GM23338 (cell line): ENCODE measurements around the gene PLEKHG5. TPM values are rescaled to one million over a fixed set of nuclear protein-coding genes. Genes with fewer than 3 reads are reported as not detected.

Experiments used
- ATAC-seq: fragments of 200-7000 bp; cut with Tn5 transposase; 3 replicates; pipeline ENCODE4 v1.9.1; 2020
- DNase-seq: peaks from one replicate; pipeline ENCODE4 v3.0.0-alpha.2; 2015; ENCODE audit warnings: low spot score
- H2AFZ ChIP-seq: fragments of 200-600 bp; sonication (generic); 2 replicates; pipeline ENCODE4 v1.8.0; 2016; ENCODE audit warnings: antibody characterized with exemption, mild to moderate bottlenecking, moderate library complexity
- H3F3A ChIP-seq: fragments of 200-600 bp; sonication (generic); replicated peaks from 2 replicates; pipeline ENCODE4 v1.8.0; 2017; ENCODE audit warnings: antibody characterized with exemption, mixed run types, low read depth
- H3K27ac ChIP-seq: fragments of 200-600 bp; sonication (generic); 2 replicates; pipeline ENCODE4 v1.6.1; 2016; ENCODE audit warnings: low read depth
- H3K27me3 ChIP-seq: fragments of 200-600 bp; sonication (generic); 2 replicates; pipeline ENCODE4 v1.8.0; 2016; ENCODE audit warnings: mild to moderate bottlenecking, mixed run types, moderate library complexity; ENCODE audit not compliant: insufficient read depth
- H3K36me3 ChIP-seq: fragments of 200-600 bp; sonication (generic); 2 replicates; pipeline ENCODE4 v1.8.0; 2016; ENCODE audit warnings: mild to moderate bottlenecking; ENCODE audit not compliant: insufficient read depth
- H3K4me1 ChIP-seq: fragments of 200-600 bp; sonication (generic); 2 replicates; pipeline ENCODE4 v1.8.0; 2016; ENCODE audit warnings: mild to moderate bottlenecking, moderate library complexity; ENCODE audit not compliant: insufficient read depth
- H3K4me2 ChIP-seq: fragments of 200-600 bp; sonication (generic); 2 replicates; pipeline ENCODE4 v1.7.1; 2017; ENCODE audit warnings: mixed run types
- H3K4me3 ChIP-seq: fragments of 200-600 bp; sonication (generic); 2 replicates; pipeline ENCODE4 v1.6.1; 2016; ENCODE audit warnings: mixed run types
- H3K79me2 ChIP-seq: fragments of 200-600 bp; sonication (generic); replicated peaks from 2 replicates; pipeline ENCODE4 v1.8.0; 2017; ENCODE audit warnings: mild to moderate bottlenecking; ENCODE audit not compliant: insufficient read depth
- H3K9me2 ChIP-seq: fragments of 200-600 bp; sonication (generic); 2 replicates; pipeline ENCODE4 v1.8.0; 2017; ENCODE audit not compliant: insufficient read depth
- H4K20me1 ChIP-seq: fragments of 200-600 bp; sonication (generic); replicated peaks from 2 replicates; pipeline ENCODE4 v1.8.0; 2017; ENCODE audit warnings: mild to moderate bottlenecking; ENCODE audit not compliant: insufficient read depth
- H3K27ac Mint-ChIP-seq: 2 replicates; pipeline ENCODE4 v1.8.0; 2020; ENCODE audit warnings: inconsistent platforms, mild to moderate bottlenecking, moderate library complexity, mixed read lengths
- H3K27me3 Mint-ChIP-seq: 3 replicates; pipeline ENCODE4 v1.8.0; 2022; ENCODE audit warnings: low read depth, mild to moderate bottlenecking, moderate library complexity, mixed read lengths, inconsistent platforms; ENCODE audit not compliant: insufficient read depth, poor library complexity
- H3K36me3 Mint-ChIP-seq: 3 replicates; pipeline ENCODE4 v1.8.0; 2021; ENCODE audit warnings: low read depth, mild to moderate bottlenecking, inconsistent platforms, moderate library complexity, mixed read lengths
- H3K4me1 Mint-ChIP-seq: 3 replicates; pipeline ENCODE4 v1.8.0; 2020; ENCODE audit warnings: mild to moderate bottlenecking, inconsistent platforms, mixed read lengths
- H3K4me3 Mint-ChIP-seq: 3 replicates; pipeline ENCODE4 v1.8.0; 2021; ENCODE audit warnings: moderate library complexity, mild to moderate bottlenecking, inconsistent platforms, mixed read lengths
- H3K9me3 Mint-ChIP-seq: 3 replicates; pipeline ENCODE4 v1.8.0; 2020; ENCODE audit warnings: moderate library complexity, mild to moderate bottlenecking, inconsistent platforms, mixed read lengths
- CREB1 ChIP-seq: fragments of 250-450 bp; sonication (Bioruptor Pico); IDR thresholded peaks from 2 replicates; pipeline ENCODE4 v1.5.0; 2020; ENCODE audit warnings: low read depth, mild to moderate bottlenecking, moderate library complexity
- EZH2 ChIP-seq: fragments of 200-600 bp; sonication (generic); IDR thresholded peaks from one replicate; pipeline ENCODE4 v1.8.0; 2017; ENCODE audit warnings: antibody characterized with exemption, mild to moderate bottlenecking, low read depth; ENCODE audit not compliant: unreplicated experiment
- EZH2phosphoT487 ChIP-seq: fragments of 200-600 bp; sonication (generic); IDR thresholded peaks from one replicate; pipeline ENCODE4 v1.8.1; 2018; ENCODE audit warnings: antibody characterized with exemption; ENCODE audit not compliant: unreplicated experiment
- JUNB ChIP-seq: IDR thresholded peaks from one replicate; pipeline ENCODE4 v1.6.1; 2016; ENCODE audit warnings: antibody characterized with exemption; ENCODE audit not compliant: unreplicated experiment
- NANOG ChIP-seq: IDR thresholded peaks from 2 replicates; pipeline ENCODE4 v1.6.1; 2016; ENCODE audit warnings: antibody characterized with exemption, borderline replicate concordance
- POLR2AphosphoS5 ChIP-seq: IDR thresholded peaks from 2 replicates; pipeline ENCODE4 v1.6.1; 2016; ENCODE audit warnings: antibody characterized with exemption, low read depth
- STAT1 ChIP-seq: IDR thresholded peaks from one replicate; pipeline ENCODE4 v1.6.1; 2016; ENCODE audit warnings: antibody characterized with exemption; ENCODE audit not compliant: unreplicated experiment
- ZNF114 ChIP-seq: fragments of 250-450 bp; sonication (Bioruptor Pico); IDR thresholded peaks from 2 replicates; pipeline ENCODE4 v1.5.0; 2020; ENCODE audit warnings: mild to moderate bottlenecking, moderate library complexity
- polyA plus RNA-seq: library from polyadenylated mRNA; unstranded; fragments of >200 nt; fragmentation: Nextera tagmentation; extraction: Ambion mirVana; gene quantifications from 2 replicates; pipeline ENCODE4 v1.2.1, GENCODE V29; 2016
- total RNA-seq: library from RNA; depleted of rRNA; stranded (reverse); fragments of >200 nt; shearing (Covaris generic); gene quantifications from 2 replicates; pipeline ENCODE4 v1.2.3, GENCODE V29; 2014
- TF ChIP-seq, protein P1 (sequence below): fragments of 250-450 bp; sonication (Bioruptor Pico); IDR thresholded peaks from 2 replicates; pipeline ENCODE4 v1.5.0; 2020; ENCODE audit warnings: mild to moderate bottlenecking, moderate library complexity
- TF ChIP-seq, protein P2 (sequence below): IDR thresholded peaks from 2 replicates; pipeline ENCODE4 v1.6.1; 2016; ENCODE audit warnings: antibody characterized with exemption
- TF ChIP-seq, protein P3 (sequence below): IDR thresholded peaks from one replicate; pipeline ENCODE4 v1.6.1; 2018; ENCODE audit warnings: antibody characterized with exemption; ENCODE audit not compliant: unreplicated experiment

Gene PLEKHG5
- total and polyA plus RNA-seq, 2 experiments from 2014 or later = 9.0 to 26.4 TPM

DNA sequence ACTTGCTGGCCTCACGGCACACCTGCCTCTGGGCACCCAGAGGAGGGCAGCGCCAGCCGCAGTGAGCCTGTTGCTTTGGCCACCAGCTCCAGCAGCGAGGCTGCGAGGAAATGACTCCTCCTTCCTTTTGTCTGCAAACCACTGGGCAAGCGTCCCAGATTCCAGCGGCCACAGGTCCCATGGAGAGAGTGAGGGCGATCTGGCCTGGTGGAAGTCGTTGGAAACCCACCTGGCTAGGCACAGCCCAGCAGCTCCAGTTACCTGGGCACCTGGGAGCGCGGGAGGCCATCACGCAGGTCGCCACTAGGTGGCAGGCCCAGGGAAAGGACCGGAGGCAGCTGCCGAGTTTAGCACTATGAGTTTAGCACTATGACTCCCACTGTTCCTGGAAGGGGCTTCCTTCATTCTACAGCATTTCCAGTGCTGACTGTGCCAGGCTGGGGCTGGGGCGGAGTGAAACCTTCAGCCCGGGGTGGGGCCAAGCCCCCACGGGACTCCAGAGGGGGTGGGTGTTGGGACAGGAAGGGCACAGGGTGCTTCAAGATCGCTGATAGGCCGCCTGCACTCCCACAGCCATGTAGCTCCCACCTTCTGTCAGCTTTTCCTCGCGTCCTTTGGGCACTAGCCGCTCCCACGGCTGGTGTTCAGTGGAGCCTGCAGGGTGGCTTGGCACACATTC, 68.0 kb downstream of the PLEKHG5 start (continued):
- TF ChIP-seq CREB1 (CRISPR knock-in tag) = no peak

DNA sequence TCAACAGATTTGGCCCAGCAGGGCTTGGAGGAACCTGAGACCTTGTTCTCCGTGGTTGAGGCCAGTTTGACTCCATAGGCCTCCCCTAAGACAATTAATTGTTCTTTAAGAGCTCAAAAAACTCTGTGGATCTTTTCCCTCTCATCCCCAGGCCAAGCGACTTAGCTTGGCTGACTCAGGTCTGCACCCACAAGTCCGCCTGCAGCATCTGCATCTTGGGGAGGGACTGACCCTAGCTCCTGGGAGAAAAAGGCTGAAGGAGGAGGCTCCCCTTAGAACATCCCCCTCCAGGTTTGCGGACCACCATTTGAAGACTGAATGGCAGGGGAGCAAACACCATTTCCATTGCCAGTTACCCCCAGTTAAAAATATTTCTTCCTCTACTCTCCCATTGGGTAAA, 70.2 kb downstream of the PLEKHG5 start:
- H3K36me3 Mint-ChIP-seq = no peaks in the 10 kb centered on the region
- no peak for DNase-seq
- peaks cover 91% of the 10 kb centered on the region for H3K27me3 Mint-ChIP-seq
- peaks cover 7% of the 10 kb centered on the region; the same call in 1 of the 2 replicates for H3K4me1 ChIP-seq
- peaks cover 8% of the 10 kb centered on the region; the same call in 1 of the 2 replicates for H4K20me1 ChIP-seq
- no peak overlapping the region for H3K27ac ChIP-seq
- H3K79me2 ChIP-seq = no peaks in the 10 kb centered on the region
- no peak overlapping the region for H3K4me3 ChIP-seq
- H3K4me3 Mint-ChIP-seq = no peak overlapping the region
- H3K9me3 Mint-ChIP-seq = no peaks in the 10 kb centered on the region
- TF ChIP-seq NANOG = no peak
- no peak for TF ChIP-seq JUNB
- TF ChIP-seq, protein P1, sequence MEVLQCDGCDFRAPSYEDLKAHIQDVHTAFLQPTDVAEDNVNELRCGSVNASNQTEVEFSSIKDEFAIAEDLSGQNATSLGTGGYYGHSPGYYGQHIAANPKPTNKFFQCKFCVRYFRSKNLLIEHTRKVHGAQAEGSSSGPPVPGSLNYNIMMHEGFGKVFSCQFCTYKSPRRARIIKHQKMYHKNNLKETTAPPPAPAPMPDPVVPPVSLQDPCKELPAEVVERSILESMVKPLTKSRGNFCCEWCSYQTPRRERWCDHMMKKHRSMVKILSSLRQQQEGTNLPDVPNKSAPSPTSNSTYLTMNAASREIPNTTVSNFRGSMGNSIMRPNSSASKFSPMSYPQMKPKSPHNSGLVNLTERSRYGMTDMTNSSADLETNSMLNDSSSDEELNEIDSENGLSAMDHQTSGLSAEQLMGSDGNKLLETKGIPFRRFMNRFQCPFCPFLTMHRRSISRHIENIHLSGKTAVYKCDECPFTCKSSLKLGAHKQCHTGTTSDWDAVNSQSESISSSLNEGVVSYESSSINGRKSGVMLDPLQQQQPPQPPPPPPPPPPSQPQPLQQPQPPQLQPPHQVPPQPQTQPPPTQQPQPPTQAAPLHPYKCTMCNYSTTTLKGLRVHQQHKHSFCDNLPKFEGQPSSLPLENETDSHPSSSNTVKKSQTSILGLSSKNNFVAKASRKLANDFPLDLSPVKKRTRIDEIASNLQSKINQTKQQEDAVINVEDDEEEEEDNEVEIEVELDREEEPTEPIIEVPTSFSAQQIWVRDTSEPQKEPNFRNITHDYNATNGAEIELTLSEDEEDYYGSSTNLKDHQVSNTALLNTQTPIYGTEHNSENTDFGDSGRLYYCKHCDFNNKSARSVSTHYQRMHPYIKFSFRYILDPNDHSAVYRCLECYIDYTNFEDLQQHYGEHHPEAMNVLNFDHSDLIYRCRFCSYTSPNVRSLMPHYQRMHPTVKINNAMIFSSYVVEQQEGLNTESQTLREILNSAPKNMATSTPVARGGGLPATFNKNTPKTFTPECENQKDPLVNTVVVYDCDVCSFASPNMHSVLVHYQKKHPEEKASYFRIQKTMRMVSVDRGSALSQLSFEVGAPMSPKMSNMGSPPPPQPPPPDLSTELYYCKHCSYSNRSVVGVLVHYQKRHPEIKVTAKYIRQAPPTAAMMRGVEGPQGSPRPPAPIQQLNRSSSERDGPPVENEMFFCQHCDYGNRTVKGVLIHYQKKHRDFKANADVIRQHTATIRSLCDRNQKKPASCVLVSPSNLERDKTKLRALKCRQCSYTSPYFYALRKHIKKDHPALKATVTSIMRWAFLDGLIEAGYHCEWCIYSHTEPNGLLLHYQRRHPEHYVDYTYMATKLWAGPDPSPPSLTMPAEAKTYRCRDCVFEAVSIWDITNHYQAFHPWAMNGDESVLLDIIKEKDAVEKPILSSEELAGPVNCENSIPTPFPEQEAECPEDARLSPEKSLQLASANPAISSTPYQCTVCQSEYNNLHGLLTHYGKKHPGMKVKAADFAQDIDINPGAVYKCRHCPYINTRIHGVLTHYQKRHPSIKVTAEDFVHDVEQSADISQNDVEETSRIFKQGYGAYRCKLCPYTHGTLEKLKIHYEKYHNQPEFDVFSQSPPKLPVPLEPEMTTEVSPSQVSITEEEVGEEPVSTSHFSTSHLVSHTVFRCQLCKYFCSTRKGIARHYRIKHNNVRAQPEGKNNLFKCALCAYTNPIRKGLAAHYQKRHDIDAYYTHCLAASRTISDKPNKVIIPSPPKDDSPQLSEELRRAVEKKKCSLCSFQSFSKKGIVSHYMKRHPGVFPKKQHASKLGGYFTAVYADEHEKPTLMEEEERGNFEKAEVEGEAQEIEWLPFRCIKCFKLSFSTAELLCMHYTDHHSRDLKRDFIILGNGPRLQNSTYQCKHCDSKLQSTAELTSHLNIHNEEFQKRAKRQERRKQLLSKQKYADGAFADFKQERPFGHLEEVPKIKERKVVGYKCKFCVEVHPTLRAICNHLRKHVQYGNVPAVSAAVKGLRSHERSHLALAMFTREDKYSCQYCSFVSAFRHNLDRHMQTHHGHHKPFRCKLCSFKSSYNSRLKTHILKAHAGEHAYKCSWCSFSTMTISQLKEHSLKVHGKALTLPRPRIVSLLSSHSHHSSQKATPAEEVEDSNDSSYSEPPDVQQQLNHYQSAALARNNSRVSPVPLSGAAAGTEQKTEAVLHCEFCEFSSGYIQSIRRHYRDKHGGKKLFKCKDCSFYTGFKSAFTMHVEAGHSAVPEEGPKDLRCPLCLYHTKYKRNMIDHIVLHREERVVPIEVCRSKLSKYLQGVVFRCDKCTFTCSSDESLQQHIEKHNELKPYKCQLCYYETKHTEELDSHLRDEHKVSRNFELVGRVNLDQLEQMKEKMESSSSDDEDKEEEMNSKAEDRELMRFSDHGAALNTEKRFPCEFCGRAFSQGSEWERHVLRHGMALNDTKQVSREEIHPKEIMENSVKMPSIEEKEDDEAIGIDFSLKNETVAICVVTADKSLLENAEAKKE (CRISPR knock-in tag) = no peak
- TF ChIP-seq POLR2AphosphoS5 = no peak
- TF ChIP-seq EZH2phosphoT487 = no peak
- TF ChIP-seq ZNF114 (CRISPR knock-in tag) = no peak
- no peak for TF ChIP-seq EZH2
- TF ChIP-seq STAT1 = no peak
- TF ChIP-seq, protein P2, sequence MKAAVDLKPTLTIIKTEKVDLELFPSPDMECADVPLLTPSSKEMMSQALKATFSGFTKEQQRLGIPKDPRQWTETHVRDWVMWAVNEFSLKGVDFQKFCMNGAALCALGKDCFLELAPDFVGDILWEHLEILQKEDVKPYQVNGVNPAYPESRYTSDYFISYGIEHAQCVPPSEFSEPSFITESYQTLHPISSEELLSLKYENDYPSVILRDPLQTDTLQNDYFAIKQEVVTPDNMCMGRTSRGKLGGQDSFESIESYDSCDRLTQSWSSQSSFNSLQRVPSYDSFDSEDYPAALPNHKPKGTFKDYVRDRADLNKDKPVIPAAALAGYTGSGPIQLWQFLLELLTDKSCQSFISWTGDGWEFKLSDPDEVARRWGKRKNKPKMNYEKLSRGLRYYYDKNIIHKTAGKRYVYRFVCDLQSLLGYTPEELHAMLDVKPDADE = no peak
- TF ChIP-seq, protein P3, sequence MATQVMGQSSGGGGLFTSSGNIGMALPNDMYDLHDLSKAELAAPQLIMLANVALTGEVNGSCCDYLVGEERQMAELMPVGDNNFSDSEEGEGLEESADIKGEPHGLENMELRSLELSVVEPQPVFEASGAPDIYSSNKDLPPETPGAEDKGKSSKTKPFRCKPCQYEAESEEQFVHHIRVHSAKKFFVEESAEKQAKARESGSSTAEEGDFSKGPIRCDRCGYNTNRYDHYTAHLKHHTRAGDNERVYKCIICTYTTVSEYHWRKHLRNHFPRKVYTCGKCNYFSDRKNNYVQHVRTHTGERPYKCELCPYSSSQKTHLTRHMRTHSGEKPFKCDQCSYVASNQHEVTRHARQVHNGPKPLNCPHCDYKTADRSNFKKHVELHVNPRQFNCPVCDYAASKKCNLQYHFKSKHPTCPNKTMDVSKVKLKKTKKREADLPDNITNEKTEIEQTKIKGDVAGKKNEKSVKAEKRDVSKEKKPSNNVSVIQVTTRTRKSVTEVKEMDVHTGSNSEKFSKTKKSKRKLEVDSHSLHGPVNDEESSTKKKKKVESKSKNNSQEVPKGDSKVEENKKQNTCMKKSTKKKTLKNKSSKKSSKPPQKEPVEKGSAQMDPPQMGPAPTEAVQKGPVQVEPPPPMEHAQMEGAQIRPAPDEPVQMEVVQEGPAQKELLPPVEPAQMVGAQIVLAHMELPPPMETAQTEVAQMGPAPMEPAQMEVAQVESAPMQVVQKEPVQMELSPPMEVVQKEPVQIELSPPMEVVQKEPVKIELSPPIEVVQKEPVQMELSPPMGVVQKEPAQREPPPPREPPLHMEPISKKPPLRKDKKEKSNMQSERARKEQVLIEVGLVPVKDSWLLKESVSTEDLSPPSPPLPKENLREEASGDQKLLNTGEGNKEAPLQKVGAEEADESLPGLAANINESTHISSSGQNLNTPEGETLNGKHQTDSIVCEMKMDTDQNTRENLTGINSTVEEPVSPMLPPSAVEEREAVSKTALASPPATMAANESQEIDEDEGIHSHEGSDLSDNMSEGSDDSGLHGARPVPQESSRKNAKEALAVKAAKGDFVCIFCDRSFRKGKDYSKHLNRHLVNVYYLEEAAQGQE = no peak
- no peak for TF ChIP-seq CREB1 (CRISPR knock-in tag)
- H3K4me1 Mint-ChIP-seq = peaks cover 6% of the 10 kb centered on the region; the same call in 2 of the 3 replicates
- no peak overlapping the region for H2AFZ ChIP-seq
- ATAC-seq = no peak
- H3K9me2 ChIP-seq = no peaks in the 10 kb centered on the region
- no peak overlapping the region for H3K27ac Mint-ChIP-seq
- no peak overlapping the region for H3K4me2 ChIP-seq
- peaks cover 22% of the 10 kb centered on the region for H3F3A ChIP-seq
- no peaks in the 10 kb centered on the region for H3K36me3 ChIP-seq
- peaks cover 100% of the 10 kb centered on the region for H3K27me3 ChIP-seq
